NCI-H1417 (cell line): ENCODE data around the gene ZNF638.

Experiments
- DNase-seq, 3 experiments: peaks; one replicate each; lab custom pipeline; 2025; lab: John Stamatoyannopoulos, UW

The ZNF638 gene

DNA sequence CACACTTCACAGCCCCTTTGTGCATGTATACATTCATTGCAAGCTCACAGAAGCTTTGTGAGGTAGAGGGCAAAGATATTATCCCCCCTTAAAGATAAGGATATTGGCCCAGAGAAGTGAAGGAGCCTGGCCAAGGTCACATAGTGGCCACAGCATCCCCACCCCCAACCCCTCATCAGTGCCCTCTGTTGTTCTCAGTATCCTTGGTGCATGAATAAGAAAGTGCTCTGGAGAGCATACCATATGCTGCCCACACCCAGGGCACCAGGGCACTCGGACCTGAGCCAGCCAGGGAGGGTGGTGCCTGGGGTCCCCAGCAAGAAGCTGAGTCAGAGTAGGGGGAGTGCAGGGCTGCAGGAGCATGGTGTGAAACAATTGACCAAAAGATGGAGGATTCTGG is 125.0 kb downstream of the ZNF638 start:
- no peak for DNase-seq

DNA sequence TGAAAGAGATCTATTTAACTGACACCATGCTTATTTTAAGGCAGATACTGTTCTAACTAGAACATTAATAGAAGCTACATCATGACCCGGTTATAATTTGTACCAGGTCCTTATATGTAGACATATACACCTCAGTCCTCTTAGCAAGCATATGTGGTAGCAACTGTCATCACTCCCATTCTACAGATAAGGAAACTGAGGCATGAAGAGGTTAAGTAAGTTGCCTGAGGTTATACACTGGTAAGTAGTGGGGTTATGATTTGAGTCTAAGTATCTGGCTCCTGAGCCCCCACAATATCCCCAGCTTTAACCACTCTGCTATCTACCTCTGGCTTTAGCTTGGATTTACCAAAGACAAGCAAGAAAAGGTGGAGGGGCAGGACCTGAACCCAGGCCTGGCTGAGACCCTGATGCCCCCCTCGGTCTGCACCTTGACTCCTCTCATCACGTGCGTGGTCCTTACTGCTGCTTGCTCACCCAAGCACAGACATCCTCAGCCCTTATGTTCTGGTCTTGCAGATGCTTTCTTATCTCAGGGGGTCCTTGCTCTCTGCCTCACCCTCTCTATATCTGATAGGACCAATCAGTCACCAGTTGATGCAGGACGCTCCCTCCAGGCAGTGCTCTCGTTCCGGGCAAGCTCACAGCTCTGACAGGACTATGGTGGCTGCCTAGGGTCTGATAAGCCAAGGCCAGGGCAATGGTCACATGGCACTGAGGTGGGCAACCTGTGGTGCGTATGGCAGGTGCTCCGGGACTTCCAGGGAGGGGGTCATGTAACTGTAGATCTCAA is 125.7 kb downstream of the ZNF638 start:
- DNase-seq, result no peak

DNA sequence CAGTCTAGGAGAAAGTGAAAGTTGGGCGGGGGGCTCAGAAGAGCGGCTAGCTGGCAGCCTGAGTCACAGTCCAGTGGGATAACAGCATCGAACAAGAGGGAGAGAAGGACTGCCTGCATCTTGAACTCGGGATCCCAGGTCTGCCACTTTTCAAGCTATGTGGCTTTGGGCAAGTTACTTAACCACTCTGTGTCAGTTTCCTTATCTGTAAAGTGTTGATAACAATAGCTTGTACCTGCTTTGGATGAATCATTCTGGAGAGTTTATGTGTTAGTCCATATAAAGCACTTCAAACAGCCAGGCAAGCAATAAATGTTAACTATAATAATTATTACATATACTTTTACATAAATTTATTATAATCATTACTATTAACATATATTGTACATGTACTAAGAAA is 126.3 kb downstream of the ZNF638 start:
- no peak for DNase-seq

DNA sequence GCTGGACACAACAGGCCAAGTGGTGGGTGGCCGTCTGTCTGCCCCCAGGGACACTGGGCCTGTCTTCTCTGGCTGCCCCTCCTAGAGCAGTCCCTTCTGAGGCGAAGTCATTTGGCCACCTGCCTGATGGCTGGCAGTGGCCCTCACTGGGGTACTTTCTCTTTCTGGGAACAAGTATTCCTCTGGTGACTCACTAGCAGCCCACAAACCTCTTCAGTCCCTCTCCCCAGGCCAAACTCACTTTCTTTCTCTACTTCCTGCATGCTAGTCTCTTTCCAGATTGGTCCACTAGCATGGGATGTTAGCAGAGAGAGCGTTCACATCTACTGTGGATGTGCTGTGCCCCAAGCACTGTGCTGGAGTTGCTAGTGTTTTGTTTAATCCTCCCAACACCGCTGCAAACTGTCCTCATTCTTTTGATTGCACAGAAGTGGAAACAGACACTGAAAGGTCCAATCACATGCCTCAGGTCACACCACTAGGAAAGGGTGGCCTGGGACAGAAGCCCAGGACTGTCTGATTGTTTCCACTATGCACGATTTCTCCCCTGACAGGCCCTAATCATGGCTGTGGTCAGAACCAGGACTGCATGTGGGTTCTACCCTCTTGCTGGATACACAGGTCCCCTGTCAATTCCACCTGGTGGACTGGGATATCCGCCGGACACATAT is 127.0 kb downstream of the ZNF638 start:
- no peak for DNase-seq

DNA sequence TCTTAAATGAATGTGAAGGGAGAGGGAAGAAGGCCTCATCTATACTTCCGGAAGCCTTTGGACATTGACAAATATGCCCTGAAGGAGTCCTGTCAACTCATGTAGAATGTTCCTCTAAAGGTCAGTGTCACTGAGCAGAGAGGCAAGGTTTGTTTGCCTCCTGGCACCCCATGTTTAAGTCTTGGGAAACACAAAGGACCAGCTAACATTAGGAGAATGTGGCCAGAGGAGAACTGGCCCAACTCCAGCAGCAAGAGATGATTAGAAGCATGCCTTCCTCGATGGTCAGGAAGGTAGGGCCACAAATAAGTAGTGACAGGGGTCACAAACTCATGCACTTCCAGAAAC is 127.5 kb downstream of the ZNF638 start:
- no peak for DNase-seq

DNA sequence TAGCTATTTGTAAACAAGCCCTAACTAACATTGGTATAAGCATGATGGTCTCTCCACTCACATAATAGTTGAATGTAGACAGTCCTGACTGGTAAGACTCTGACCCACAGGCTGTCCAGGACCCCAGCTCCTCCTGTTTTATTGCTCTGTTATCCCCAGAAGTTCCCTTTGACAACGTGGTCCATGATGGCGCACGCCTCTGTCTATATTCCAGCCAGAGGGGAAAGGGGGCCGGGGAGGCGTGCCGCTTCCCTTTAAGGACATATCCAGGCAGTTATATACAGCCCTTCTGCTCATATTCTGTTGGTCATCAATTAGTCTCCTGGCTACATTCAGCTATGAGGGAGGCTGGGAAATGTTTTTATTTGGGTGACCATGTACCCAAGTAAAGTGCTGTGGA is 128.5 kb downstream of the ZNF638 start:
- no peak for DNase-seq

DNA sequence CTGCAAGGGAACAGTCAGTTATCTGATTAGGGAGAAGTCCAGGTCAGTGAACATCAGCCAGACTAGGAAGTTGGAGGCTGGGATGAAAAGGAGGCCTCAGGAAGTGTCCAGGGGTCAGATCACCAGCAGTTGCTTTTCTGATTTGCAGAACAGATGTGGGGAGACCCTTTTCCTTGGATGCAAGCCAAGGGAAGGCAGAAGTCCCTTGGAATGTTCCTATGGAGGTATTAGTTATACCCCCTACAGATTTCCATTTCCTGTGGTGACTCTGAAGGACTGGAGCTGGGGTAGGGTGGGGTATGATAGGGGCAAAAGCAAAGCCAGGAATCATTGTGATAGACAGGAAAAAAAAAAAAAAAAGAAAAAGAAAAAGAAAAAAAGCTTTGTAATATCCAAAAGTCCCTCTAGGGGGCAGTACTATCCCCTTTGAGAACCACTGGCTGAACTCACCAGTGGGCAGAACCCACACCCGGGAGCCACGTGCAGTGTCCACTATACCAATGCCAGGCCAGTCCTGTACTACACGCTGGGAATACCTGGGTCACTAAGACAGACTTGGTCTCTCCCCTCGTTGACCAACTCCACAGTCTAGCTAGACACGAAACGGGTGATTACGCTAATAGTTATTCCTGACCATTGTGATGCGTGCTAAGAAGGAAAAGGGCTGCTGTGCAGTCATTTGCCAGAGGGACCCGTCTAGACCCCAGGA is 129.2 kb downstream of the ZNF638 start:
- peak in 1 of 3 experiments; percentile 11 for DNase-seq

DNA sequence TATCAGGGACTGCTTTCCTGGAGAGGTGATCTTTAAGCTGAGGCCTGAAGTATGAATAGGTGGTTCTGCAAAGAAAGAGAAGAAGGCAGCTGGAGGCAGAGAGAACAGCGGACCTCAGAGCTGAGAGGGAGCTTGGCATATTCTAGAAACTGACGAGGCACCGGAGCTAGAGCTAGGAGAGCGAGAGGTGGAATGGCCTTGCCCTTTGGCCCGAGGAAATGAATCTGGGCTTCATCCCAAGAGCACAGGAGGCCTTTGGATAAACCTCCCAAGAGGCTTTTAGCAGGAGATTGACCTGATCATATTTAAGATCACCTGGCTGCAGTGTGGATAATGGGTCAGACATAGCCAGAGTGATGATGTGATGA is 129.7 kb downstream of the ZNF638 start:
- DNase-seq, result no peak

DNA sequence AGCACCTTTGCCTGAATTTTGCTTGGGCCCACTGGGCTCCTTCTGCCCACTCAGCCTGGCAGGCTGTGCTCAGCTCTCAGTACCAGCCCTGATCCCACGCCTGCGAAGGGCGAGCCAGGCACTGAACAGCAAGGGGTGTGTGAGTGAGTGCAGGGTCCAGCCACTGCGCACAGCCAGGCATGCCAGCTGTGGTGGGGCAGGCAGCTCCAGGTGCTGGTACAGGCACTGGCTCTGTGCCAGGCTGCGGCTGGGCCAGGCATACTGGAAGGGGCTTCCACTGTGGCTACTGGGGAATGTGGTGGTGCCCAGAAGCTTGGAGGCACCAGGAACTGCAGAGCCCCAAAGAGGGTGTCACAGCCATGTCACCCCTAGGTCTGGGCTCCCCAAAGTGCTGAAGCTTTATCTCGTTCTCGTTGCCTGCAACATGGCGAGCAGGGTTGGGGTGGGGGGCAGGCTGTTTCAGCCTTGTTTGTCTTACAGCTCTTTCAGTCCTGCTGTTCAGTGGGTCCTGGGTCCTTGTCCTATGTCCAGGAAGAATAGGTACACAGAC is 130.5 kb downstream of the ZNF638 start:
- DNase-seq, result no peak

DNA sequence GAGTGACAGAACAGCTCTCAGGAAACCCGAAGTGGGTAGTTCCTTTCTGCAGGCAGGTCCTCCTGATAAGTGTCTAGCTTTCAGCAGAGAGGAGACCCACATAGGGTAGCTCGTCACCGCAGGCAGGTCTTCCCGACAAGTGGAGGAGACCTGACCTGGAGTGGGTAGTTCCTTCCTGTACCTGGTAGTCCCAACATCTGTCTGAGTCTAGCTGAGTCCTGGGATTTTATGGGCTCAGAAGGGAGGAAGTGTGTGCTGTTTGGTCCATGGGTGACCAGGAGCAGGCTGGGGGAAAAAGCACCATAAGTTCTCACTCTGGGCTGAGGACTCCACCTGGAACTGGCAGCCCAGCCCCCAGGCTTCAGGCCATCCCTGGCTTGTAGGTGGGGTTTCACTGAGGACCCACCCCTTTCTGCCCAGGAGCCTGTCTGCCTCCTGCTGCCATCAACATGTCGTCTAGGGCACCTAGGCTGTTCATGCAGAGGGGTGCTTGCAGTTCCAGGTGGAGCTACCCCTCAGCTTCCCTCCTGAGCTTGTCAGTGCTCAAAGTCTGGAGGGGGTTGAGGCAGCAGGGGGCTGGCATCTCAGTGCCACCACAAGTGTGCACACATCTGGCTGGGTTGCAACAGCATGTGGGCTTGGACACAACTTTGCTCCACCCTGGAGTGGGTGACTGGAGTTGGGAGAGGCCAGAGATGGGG is 131.2 kb downstream of the ZNF638 start:
- DNase-seq, result no peak

DNA sequence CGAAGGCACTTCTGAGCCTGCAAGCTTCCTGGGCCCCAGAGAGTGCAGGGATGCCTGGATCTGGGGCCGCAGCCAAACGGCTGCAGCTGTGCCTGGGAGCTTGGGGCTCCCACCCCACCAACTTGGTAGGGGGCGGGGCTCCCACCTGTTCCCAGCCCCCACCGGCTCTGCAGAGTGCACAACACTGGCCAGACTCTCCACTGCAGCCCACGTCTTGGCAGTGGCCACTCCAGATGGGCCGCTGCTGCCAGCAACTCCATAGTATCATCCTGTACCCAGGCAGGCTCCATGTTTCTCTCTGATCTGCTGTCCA is 131.7 kb downstream of the ZNF638 start:
- no peak for DNase-seq

DNA sequence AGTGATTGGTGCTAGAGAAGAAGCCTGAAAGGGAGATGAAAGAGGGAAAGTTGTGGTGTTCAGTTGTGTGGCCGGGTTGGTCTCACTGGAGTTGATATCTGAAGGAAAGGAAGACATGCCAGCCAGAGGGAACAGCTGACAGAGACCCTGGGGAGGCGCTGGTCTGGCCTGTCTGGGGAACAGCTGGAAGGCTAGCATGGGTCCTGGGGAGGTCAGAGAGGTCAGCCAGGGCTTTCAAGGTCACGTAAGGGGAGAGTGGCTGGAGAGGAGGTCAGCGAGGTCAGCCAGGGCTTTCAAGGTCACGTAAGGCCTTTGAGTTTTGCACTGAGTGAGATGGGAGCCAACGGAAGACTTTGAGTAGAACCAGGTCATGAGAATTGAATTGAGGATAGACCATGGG is 132.8 kb downstream of the ZNF638 start:
- DNase-seq, result no peak

DNA sequence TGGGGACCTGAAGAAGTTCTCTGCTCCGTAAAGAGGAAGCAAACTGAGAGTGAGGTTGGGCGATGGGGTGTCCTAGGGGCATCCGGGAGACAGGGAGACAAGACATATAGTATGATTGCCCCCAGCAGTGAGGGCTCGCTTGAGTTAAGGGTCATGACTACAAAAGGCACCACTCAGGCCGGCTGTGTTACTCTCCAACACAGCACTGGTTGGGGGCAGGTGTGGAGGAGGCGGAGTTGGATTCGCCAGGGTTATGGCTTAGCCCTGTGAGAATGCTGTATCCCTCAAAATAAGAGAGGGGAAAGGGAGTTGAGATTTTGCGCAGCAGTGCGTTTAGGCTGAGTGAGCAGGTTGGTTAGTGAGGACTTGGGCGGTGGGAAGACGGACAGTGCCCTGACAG is 133.8 kb downstream of the ZNF638 start:
- no peak for DNase-seq

DNA sequence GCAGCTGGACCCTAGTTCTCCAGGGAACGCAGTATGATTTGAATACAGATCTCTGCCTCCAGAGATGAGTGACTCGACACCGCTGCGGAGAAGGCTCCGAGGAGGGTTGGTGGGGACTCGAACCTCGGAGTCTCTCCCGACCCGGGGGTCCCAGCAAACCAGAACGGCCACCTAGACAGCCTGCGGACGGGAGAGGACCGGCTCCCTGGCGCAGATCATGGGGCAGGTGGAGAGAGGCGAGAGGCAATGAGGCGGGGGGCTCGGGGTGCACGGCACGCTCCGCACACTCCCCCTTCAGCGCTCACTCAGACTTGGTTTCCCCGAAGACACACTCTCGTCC is 134.3 kb downstream of the ZNF638 start:
- DNase-seq, result no peak

DNA sequence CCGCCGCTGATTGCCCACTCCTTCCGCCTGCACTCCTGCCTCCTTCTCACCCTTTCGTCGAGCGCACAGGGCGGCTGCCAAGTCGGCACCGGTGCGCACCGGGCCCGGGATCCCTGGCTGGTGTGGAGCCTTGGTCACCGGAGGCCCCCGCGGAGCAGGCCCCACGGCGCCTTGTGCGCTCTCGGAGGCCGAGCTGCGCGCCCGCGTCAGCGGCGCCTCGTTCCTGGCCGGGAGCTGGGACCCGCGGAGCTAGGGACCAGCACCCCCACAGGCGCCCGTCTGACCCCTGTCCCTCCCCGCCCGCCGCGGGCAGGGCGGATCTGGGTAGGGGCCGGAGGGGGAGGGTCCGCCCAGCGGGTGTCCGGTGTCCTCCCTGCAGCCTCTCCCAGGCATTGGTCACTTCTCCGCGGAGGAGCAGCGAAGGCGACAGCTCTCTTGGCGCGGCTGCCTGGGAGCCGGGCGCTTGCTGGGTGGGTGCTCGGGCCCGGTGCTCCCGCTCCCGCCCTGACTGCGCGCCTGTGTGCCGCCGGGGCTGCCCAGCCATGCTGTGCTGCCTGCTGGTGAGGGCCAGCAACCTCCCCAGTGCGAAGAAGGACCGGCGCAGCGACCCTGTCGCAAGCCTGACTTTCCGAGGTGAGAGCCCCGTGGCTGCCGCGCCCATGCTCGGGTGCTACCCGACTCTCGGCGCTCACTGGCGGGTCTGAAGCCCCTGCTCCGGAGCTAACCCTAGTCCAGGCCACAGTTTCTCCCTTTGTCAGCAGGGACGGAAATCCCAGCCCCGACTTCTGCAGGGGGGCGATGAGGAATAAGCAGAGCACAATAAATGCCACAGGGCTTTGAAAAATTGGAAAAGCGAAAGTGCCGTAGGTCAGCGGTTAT is 135.0 kb downstream of the ZNF638 start:
- peak in 2 of 3 experiments; percentile 75 to 76 for DNase-seq

DNA sequence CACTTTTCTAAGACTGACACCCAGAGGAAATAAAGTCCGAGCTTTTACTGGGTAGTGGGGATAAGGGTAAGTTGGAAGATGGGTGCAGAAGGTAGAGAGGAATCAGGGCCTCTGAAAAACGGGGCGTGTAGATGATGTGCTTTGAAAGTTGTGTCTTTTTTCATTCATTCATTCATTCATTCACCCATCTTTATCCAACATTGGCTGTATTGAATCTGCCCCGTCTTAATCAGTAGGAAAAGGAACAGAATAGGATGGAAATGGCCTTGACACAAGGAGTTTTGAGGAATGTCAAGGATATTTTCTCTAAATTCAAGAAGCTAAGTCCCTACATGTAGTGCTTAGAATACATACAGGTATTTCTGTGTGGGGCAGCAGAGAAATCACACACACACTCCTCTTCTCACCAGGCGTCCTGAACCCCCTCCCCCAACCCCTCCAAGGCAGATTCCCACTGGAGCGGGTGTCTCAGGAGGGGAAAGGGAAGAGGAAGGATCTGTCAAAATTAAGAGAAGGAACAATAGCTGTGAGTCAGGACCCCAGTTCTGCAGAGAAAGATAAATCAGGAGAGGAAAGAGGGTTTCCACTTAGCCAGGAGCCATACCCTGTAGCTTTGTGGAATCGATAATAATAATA is 135.7 kb downstream of the ZNF638 start:
- no peak for DNase-seq

DNA sequence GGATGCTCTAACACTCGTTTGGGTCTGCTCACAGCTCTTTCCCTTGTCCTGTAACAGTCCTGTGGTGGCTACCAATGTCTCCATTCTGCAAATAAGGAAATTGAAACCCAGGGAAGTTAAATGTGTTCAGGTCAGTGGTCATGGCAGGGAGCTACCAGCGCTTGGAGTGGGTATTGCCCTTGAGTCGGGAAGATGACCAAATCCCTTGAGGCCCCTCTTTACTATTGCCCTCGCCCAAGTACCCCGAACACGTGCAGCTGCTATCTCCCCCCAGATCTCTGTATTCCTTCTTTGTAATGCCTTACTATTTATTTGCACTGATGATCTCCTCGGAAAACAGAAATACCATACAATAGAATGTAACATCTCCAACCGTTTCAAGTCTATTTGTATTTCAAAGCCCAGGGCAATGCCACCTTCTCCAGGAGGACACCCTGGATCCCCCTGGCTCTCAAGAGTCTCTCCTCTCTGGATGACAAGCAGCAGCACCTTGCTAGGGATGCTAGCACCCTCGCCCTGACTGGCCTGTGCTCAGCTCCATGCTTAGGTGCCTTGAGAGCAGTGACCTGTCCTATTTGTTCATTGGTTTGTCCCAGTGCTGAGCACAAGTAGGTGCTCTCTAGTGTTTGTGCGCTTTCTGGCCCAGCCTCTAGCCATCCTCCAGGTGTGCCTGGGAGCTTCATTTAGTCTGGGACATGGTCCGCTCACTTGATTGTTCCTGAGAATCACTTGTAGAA is 136.9 kb downstream of the ZNF638 start:
- DNase-seq, result no peak

DNA sequence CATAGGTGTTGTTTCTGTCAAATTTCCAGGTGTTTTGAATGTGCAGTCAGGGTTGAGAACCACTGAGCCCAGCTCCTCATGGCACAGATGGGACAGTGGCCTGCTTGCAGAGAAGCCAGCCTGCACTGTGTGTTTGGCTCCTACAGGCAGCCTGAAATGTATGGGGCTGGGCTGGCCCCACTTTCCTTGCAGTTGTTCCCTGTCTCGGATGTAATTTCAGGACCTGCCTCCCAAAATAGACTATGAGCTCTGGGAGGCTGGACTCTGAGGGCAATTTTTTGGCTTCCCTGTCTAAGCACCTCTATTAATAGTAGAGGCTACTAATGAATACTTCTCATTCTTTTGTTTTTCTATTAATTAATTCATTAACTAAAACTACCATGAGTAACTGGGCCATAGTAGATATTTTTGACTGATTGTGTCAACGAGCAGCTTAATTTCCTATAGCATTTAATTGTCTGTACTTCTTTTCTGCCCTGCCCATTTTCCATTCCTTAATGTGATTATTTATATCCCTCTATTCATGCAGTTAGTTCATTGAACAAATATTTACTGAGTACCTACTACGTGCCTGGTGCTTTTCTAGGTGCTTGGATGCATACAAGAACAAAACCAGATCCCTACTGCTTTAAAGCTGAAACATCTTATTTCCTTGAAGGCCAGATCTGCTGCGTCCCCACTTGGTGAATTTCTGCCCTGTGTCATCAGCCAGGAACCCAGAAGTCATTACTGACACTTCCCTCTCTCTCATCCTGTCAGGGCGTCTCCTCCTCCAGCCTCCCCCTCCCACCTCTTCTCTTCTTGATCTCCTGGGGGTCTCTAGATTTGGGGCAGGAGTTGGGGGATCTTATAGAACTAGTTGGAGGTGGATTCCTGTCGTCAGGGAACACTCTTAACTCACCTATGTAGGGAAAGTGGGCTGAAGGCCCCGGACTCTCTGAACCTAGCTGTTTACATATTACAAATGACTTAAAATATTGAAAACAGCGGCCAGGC is 138.1 kb downstream of the ZNF638 start:
- DNase-seq, result no peak

DNA sequence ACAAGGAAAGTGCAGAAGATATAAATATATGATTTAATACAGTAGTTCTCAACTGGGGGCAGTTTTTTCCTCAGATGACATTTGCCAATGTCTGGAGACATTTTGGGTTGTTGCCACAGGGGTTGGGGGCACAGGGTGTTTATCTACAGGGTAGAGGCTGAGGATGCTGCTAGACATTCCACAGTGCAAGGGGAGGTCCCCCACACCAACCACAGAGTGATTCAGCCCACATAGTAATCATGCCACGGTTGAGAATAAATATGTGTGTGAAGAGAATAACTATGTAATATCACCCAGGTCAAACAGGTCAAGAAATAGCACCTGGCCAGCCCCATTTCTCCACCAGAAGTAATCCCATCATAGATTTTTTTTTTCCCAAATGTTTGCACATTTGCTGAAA is 139.7 kb downstream of the ZNF638 start:
- no peak for DNase-seq
